HG03103 (cell line): ENCODE measurements around the gene PTPN11.
"Not testable (repeated sequence)": the region's sequence is repeated elsewhere in the genome, so short reads cannot be mapped to it uniquely, and the experiment has no call there.

ENCODE experiments used
- ATAC-seq: cut with Tn5 transposase; IDR thresholded peaks from one replicate; pipeline ENCODE4 v1.9.1; 2021; ENCODE audit warnings: low read depth; ENCODE audit not compliant: unreplicated experiment

Gene PTPN11

DNA sequence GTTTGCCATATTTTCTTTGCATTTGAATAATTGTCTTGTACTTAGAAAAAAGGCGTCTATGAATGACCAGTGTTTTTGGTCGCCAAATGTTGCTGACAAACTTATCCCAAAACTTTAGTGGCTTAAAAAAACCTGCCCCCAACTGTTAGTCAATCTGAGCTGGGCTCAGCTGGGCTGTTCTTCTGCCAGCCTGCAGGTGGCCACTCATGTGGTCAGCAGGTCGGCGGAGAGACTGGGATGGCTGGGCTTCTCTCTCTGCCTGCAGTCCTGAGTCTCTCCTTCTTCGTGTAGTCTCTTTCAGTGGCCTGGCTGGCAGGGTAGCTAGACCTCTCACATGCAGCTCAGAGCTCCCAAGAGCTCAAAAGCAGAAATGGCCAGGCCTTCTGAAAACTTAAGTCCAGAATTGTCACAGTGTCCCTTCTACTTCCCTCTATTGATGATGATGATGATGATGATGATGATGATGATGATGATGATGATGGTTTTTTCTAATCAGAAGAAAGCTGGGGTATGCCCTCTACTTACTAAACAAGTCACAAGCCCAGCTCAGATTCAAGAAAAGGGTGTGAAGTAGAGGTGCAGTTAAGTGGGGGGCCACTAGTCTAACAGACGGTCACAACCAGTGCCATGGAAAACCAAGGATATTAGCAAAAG, 87.9 kb downstream of the PTPN11 start:
- ATAC-seq = no peak

DNA sequence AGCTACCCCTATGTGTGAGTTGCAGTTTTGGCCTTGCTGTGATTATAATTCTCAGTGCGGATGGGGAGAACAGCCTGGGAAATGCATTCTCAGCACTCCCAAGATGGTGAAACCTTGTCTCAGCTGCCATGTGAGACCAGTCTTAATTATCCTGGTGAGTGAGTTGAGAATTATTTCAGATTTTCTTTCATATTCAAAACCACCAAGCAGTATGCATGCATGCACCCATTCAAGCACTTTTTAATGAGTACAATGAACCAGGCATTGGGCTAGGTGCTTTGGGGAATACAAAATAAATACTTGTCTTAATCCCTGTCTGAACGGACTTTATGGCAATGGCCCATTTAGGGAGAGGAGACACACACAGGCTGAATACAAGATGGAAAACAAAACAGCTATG, 94.7 kb downstream of the PTPN11 start:
- no peak for ATAC-seq

DNA sequence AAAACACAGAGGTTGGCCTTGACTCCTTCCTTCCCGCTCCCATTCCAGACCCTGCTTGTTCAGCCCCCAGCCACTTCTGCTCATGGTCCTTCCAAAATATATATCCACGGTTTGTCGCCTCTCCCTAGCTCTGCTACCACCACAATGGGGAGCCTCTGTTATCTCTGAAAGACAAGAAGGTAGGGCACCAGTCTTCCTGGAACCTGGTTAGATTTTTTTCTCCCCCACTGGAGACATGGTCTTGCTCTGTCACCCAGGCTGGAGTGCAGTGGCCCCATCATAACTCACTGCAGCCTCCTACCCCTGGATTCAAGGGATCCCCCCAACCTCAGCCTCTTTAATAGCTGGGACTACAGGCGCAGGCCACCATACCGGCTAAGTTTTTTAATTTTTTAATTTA, 95.7 kb downstream of the PTPN11 start:
- no peak for ATAC-seq

DNA sequence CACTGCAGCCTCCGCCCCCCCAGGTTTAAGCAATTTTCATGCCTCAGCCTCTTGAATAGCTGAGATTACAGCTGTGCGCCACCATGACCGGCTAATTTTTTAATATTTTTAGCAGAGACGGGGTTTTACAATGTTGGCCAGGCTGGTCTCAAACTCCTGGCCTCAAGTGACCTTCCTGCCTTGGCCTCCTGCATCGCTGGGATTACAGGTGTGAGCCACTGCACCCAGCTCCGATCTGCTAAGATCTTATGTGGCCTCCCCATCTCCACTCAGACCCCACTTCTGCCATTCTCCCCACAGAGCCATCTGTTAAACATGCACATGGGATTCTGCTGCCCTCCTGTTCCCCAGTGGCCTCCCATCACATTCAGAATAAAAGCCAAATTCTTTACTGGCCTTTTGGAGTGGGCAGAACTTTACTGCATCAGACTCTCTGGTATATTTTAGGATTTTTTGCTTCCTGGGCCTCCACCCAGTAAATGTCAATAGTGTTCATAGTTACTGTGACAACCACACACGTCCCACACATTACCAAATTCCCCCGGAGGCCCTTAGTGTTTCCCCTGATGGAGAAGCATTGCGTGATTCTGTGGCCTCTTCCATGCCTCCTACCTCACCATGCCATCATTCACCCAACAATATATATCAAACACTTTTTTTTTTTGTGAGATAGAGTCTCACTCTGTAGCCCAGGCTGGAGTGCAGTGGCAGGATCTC, 96.3 kb downstream of the PTPN11 start:
- no peak for ATAC-seq

DNA sequence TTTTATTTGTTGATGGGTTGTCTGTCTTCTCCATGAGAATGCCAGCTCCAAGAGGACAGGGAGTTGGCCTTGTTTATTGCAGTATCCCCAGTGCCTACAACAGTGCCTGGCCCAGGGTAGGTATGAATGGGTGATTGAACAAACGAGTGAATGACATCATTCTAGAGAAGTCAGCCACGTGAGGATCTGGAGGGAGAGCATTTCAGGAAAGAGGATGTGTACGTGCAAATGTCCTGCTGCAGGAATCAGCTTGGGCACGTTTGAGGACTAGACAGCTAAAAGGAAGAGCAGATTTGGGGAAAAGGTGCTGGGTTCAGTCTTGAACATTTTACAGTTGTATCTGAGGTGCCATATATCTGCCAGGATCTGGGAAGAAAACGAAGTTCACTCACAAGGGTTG, 97.1 kb downstream of the PTPN11 start:
- ATAC-seq = no peak

DNA sequence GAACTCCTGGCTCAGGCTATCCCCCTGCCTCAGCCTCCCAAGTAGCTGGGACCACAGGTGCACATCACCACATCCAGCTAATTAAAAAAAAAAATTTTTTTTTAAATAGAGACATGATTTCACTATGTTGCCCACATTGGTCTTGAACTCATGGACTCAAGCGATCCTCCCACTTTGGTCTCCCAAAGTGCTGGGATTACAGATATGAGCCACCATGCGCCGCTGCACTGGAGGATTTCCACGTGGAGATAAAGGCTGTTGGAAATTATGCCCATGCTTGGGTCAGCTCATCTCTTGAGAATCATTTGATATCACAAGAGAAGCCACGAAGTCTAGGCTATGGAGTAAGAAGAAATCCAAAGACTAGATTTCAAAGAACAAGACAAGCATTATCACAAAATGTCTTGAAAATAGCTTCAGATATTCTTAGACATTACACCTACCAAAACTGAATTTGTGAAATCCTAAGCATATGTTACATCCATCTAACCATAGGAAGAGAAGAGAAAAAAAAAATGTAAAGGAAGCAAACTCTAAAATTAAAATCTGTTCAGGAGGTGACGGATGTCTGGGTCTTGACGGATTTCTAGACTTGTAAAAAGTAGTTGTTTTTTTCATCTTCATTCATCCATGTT, 99.1 kb downstream of the PTPN11 start:
- no peak for ATAC-seq

DNA sequence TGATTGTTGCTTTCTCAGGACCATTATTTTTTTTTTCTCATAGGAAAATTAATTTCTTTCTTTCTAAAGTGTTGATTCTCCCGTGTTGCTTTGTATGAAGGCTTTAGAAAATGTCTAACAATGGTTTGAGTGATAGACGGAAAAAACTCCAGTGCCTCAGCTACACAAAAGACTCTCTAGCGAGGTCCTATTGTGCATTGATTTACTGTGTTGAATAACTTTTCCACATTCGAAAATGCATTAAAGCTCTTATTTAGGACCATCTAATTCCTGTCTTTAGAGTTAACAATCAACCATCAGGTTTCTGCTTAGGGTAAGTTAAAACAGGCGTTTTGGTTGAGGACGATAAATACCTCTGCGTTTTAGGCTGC, 99.6 kb downstream of the PTPN11 start:
- no peak for ATAC-seq

DNA sequence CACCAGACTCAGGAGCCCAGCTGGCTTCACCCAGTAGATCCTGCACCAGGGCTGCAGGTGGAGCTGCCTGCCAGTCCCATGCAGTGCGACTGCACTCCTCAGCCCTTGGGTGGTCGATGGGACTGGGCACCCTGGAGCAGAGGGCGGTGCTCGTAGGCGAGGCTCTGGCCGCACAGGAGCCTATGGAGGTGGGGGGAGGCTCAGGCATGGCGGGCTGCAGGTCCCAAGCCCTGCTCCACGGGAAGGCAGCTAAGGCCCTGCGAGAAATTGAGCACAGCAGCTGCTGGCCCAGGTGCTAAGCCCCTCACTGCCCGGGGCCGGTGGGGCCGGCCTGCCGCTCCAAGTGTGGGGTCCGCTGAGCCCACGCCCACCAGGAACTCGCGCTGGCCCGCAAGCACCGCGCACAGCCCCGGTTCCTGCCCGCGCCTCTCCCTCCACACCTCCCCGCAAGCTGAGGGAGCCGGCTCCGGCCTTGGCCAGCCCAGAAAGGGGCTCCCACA, 101.1 kb downstream of the PTPN11 start:
- ATAC-seq = not testable (repeated sequence)

DNA sequence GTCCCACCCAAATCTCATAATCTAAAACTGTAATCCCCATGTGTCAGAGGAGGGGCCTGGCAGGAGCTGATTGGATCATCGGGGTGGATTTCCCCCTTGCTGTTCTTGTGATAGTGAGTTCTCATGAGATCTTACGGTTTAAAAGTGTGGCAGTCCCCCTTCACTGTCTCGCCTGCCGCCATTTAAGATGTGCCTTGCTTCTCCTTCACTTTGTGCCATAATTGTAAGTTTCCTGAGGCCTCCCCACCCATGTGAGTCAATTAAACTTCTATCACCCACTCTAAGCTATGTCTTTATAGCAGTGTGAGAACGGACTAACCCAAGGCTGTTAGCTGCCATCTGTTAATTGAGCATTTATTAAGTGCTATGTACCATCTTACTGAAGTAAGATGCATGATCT, 105.1 kb downstream of the PTPN11 start:
- ATAC-seq = no peak

DNA sequence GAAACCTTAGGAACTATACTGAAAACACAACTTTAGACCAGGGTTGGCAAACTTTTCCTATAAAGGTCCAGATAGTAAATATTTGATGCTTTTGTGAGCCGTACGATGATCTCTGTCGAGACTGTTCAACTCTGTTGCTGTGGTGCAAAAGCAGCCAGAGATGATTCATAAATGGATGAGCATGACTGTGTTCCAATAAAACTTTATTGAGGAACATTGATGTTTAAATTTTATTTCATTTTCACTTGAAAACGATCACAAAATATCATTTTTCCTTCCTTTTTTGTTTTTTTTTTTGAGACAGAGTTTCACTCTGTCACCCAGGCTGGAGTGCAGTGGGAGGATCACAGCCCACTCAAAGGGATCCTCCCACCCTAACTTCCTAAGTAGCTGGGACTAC, 105.5 kb downstream of the PTPN11 start:
- ATAC-seq = no peak

DNA sequence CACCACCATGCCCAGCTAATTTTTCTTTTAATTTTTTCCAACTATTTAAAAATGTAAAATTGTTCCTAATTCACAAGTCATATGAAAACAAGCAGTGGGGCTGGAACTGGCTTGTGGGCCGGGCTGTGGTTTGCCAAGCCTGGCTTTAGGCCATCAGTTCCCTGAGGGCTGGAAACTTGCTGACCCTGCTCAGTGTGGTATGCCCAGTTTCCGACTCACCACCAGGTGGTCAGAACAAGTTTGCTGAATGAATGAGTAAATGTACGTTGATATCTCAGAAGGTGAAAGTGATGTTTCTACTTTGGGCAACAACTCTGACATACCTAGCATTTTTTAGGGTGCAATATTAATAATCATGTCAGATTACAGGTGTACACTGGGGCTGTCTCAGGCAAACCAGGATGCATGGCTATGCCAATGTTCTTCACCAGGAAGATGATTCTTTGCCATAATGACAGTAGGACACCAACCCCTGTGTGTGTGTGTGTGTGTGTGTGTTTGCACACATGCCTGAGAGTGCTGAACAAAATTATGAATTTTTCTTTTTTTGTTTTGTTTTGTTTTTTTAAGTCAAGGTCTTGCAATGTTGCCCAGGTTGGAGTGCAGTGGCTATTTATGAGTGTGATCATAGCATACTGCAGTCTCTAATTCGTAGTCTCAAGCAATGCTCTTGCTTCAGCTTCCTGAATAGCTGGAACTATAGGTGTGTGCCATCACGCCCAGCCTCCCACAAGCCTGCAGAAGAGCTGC, 106.1 kb downstream of the PTPN11 start:
- no peak for ATAC-seq

DNA sequence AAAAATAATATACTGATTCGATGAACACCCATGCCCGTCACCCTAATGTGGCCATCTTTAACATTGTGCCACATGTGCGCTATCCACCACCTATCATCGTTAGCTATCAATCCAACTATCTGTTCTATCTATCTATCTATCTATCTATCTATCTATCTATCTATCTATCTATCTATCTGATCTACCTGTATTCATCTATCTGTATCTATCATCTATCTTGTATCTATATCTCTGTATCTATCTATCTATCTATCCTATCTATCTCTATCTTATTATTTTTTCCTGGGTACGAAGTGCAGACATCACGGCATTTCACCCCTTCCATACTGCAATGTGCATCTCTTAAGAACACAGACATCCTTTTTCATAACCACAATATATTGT, 106.7 kb downstream of the PTPN11 start:
- no peak for ATAC-seq

DNA sequence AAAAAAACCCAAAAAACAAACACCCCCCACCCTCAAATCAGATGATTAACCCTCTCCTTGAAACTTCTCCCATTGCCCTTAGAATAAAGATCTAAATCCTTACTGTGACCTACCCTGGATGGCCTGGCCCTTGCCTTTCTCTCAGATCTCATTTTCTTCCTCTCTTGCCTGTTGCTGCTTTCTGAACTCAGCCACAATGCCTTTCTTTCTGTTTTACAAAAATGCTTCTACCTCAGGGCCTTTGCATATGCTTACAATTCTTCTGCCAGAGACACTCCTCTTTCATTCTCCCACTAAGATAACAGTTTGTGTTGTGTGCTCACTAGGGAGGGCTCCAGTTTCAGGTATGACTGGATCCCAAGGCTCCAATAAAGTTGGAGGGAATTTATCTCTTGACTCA, 108.3 kb downstream of the PTPN11 start:
- ATAC-seq = no peak

DNA sequence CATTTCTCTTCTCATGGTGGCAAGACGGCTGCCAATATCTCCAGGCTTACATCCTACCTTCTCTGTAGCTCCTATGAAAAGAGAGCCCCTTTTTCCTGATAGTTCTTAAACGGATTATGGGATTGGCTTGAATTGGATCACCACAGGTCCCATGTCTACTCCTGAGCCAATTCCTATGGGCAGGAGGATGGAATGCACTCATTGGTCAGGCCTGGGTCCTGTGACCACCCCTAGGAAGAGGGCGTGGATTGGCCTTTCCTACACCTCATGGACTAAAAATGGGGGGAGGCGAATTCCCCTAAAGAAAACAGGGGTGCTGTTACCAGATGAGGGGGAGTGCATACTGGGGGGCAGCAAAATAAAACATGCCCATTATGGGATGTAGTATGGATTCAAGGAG, 108.8 kb downstream of the PTPN11 start:
- ATAC-seq = no peak

DNA sequence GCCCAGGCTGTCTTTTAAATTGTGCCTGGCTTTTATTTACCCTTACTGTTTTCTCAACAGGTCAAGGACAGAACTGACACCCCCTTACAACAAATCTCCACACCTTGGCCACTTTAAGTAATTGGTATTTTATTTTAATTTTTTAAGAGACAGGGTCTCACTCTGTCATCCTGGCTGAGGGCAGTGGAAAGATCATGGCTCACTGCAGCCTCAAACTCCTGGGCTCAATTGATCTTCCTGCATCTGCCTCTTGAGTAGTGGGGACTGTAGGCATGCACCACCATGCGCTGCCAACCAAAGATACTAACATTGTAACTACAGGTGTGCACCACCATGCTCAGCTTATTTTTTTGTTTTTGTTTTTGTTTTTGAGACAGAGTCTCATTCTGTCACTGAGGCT, 109.8 kb downstream of the PTPN11 start:
- ATAC-seq = no peak

DNA sequence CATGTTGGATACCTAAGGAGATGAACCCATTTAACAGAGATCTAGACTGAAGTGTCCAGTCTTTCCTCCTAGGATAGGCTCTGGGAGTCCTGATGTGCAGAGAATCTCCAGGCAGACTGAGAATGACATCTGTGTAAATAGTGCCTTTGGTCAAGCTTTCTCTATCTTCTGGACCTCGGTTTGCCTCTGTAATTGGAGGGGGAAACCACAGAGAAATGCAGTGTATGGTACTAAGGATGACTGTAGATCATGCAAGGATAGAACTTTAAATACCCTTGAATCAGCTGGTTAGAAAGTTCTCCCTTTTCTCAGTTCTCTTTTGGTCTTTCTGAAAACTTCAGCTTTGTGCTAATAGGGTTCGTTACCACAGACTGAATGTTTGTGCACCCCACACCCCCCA, 112.2 kb downstream of the PTPN11 start:
- ATAC-seq = no peak

DNA sequence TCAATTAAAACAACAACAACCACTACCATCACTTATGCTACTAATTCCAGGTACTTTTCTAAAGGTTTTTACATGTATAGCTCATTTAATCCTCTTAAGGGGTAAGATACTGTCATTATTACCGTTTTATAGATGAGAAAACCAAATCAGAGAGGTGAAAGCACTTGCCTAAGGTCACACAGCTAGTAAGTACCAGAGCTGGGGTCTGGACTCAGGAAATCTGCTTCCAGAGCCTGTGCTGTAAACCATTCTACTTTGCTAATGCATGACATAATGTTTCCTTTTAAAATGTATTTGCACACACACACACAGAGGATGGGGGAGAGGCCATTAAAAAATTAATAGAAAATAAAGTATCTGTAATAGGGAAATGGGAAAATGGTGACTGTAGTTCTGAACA, 113.4 kb downstream of the PTPN11 start:
- no peak for ATAC-seq

DNA sequence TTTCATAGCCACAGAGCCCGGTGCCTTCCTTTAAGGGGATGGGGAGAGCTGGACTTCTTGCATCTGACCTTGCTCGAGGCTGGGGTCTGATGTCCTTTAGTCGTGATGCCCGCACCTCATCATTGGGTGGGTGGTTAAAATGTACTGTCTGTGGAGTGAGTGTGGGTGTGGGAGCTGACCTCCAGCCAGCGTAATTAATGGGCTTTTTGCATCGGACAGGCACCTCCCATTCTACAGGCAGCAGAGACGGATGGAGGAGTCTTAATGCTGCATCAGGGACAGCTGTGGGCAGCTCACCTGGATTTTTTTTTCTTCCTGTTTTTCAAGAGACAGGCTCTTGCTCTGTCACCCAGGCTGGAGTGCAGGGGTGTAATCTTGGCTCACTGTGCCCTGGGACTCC, 114.8 kb downstream of the PTPN11 start:
- no peak for ATAC-seq

DNA sequence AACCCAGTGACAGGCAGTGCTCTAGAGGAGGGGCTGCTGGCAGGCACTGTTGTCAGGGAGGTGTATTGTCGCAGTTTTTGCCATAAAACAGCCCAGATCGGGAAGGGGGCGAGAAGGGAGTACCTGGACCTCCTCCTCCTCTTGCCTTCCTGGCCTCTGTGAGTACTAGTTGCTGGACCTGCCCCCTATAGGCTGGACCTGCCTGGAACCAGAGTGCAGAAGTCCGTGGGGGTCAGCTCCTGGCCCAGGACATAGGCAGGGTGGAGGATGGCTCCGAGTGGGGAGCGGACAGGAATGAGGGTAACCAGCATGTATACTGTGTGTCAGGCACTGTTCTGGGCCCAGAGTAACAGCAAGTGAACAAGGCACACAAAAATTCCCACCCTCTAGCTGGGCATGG, 116.3 kb downstream of the PTPN11 start:
- ATAC-seq = no peak

DNA sequence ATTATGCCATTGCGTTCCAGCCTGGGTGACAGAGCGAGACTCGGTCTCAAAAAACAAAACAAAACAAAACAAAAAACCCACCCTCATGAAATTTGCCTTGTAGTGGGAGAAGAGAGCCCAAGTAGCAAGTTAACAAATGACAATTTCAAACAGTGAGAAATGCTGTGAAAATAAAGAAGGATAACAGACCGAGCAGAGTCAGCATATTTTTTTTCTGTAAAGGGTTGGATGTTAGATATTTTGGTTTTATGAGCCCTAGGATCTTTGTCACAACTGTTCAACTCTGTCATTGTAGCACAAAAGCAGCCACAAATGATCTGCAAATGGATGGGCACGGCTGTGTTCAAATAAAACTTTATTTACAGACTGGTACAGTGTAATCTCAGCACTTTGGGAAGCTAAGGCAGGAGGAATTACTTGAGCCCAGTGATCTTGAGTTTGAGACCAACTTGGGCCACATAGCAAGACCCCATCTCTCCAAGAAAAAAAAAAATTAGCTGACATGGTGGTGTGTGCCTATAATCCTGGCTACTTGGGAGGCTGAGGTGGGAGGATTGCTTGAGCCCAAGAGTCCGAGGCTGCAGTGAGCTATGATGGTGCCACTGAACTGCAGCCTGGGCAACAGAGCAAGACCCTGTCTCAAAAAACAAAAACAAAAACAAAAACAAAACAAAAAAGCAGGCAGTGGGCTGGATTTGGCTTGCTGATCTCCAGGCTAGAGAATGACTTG, 117.1 kb downstream of the PTPN11 start:
- no peak for ATAC-seq

DNA sequence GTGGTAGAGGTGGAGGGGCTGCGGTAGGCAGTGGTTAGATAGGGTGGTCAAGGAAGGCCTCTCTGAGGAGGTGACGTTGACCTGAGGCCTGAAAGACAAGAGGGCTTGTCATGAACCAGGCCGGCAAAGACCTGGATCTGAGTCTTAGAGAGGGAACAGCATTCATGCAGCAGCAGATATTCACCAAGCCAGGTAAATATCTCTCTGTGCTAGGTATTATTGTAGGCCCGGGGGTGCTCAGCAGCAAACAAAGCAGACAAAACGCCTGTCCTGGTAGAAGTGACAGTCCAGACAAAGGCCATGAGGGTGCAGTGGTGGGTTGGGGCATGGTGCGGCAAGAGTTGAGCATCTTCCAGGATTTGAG, 117.6 kb downstream of the PTPN11 start:
- no peak for ATAC-seq
